AG04450 (cell line): ENCODE results near the gene DUS4L. TPM values are rescaled to one million over a fixed set of nuclear protein-coding genes. Genes with fewer than 3 reads are reported as not detected.

Experiments
- CTCF ChIA-PET: fragments of 300-600, 350-600 bp; formaldehyde crosslinking; extraction: SDS; loops from one replicate; lab custom pipeline; 2022; ENCODE audit warnings: antibody characterized with exemption, inconsistent platforms; lab: Charles Lee
- POLR2A ChIA-PET: fragments of 350-600 bp; formaldehyde crosslinking; extraction: SDS; loops from one replicate; lab custom pipeline; 2021; ENCODE audit warnings: antibody characterized with exemption, inconsistent platforms; lab: Yijun Ruan, JAX
- DNase-seq: peaks from one replicate; pipeline ENCODE4 v3.0.0-alpha.2; 2011; ENCODE audit warnings: low read depth, low spot score
- H3K27ac ChIP-seq: one replicate; pipeline ENCODE4 v1.5.1; 2012; ENCODE audit warnings: low read depth, low read length, control low read depth
- H3K27me3 ChIP-seq: one replicate; pipeline ENCODE4 v1.6.0; 2012; ENCODE audit warnings: low read length; ENCODE audit not compliant: control insufficient read depth, insufficient read depth
- H3K4me3 ChIP-seq: 2 replicates; pipeline ENCODE4 v1.5.1; 2011; ENCODE audit warnings: mild to moderate bottlenecking, low read depth, low read length, control low read depth
- H3K9me3 ChIP-seq: 2 replicates; pipeline ENCODE4 v1.5.1; 2012; ENCODE audit warnings: low read length; ENCODE audit not compliant: control insufficient read depth, insufficient read depth
- CTCF ChIP-seq: IDR thresholded peaks from 2 replicates; pipeline ENCODE4 v1.5.1; 2011; ENCODE audit warnings: low read depth, low read length, control low read depth, inconsistent platforms
- polyA plus RNA-seq: library from polyadenylated mRNA; depleted of rRNA; stranded (reverse); fragments of >200 nt; gene quantifications from 2 replicates; pipeline ENCODE4 v1.2.3, GENCODE V29; 2011

Gene DUS4L
- polyA plus RNA-seq, 1 experiment: 6.0 TPM

GRCh38 chr7:107593025-107593410, 29.2 kb downstream of the DUS4L start:
- Histone ChIP-seq H3K9me3 (no peaks in the 10 kb centered on the region), H3K27ac (no peak overlapping the region), H3K4me3 (no peak overlapping the region), H3K27me3 (no peaks in the 10 kb centered on the region)
- ChIA-PET POLR2A (interaction anchor here (0.9 kb wide), 1 partner anchor 13 kb away, joined by 3 read pairs; the partner anchor contains the start of gene BCAP29), CTCF (no interaction called here)
- TF ChIP-seq CTCF: no peak
- DNase-seq: no peak

DNA sequence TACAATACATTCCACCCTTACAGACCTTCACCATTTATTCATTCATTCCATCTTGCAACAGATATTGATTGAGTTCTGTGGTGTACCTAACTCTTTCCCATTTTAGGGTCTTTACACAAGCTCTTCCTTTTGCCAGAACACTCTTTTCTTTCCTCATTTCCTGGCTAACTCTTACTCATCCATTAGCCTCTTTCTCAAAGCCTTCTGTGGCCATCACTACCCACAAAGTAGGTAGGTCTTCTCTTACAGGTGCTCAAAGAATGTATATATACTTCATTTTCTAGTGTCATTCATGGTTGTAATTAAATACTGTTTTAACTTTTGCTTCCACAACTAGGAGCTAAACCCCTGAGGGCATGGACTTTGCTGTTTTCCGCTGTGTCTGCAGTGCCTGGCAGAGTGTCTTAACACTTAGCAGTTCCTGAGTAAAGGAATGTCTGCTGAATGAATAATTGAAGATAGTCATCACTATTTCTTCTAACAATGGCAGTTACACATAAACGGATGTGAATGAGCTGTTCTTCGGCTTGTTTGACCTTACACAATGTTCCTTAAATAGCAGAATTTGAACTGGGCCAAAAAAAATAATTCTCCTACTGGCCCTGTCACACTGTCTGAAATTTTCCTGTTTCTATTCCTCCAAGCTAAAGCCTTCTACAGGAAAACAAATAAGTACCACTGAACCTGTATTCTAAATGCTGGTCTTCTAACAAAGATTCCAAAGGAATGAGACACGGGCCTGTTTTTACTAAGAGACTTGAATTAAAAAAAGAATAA, 31.4 kb downstream of the DUS4L start:
- POLR2A ChIA-PET: interaction anchor here (0.5 to 1.3 kb wide), 2 partner anchors 97 to 426 kb away, joined by 3 to 5 read pairs; no protein-coding TSS in a partner anchor
- TF ChIP-seq CTCF: no peak
- Histone ChIP-seq H3K4me3 (no peak overlapping the region), H3K27ac (peak overlapping the region; percentile 60), H3K27me3 (no peaks in the 10 kb centered on the region), H3K9me3 (no peaks in the 10 kb centered on the region)
- CTCF ChIA-PET: no interaction called here
- DNase-seq: peak; percentile 59

DNA sequence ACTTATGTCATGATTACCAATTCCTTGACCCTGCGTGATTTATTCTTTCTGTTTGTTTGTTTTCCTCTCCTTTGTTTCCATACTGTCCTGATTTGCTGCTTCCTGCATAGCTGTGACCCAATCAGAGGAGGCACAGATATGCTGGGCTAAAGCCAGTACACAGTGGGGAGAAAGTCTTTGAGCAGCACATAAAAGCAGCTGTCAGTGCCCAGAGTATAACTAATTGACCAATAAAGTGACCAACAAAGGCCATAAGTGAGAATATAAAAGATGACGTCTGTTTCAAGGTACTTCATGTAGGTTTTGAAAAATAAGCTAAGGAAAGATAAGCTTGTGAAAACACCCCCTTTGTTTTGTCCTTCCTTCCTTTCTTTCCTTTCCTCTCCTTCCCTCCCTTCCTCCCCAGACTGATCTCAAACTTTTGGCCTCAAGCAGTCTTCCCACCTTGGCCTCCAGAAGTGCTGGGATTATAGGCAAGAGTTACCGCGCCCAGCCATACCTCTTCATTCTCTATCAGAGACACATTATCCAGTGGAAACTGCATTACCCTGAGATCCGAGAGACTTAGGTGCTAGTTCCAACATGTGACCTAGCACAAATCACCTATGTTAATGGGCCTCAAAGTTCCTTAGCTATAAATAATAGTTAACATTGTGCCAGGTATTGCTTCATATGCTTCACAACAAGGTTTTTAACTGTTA, 33.3 kb downstream of the DUS4L start:
- H3K27ac ChIP-seq: no peak overlapping the region
- no peak for DNase-seq
- no peak for TF ChIP-seq CTCF
- CTCF ChIA-PET: interaction anchor here (1.1 kb wide), 1 partner anchor 134 kb away, joined by 3 read pairs; no protein-coding TSS in a partner anchor
- no peaks in the 10 kb centered on the region for H3K9me3 ChIP-seq
- no peaks in the 10 kb centered on the region for H3K27me3 ChIP-seq
- POLR2A ChIA-PET: no interaction called here
- H3K4me3 ChIP-seq: no peak overlapping the region

GRCh38 chr7:107597582-107597916, 33.8 kb downstream of the DUS4L start:
- Histone ChIP-seq H3K4me3 (no peak overlapping the region), H3K27ac (no peak overlapping the region), H3K9me3 (no peaks in the 10 kb centered on the region), H3K27me3 (no peaks in the 10 kb centered on the region)
- POLR2A ChIA-PET: no interaction called here
- CTCF ChIA-PET: interaction anchor here (1.1 kb wide), 1 partner anchor 135 kb away, joined by 3 read pairs; no protein-coding TSS in a partner anchor
- DNase-seq: no peak
- no peak for TF ChIP-seq CTCF

- no peak for TF ChIP-seq CTCF
- no peak for DNase-seq
- CTCF ChIA-PET: no interaction called here
- Histone ChIP-seq H3K9me3 (no peaks in the 10 kb centered on the region), H3K27ac (no peak overlapping the region), H3K4me3 (no peak overlapping the region), H3K27me3 (no peaks in the 10 kb centered on the region)
- POLR2A ChIA-PET: no interaction called here
These were observed 34.2 kb downstream of the DUS4L start for GRCh38 chr7:107597953-107598352.
